ENCODE data around the gene FAM162A. TPM values are rescaled to one million over a fixed set of nuclear protein-coding genes. Genes with fewer than 3 reads are reported as not detected.

The FAM162A gene
- total and polyA plus RNA-seq, 9 of the 15 experiments (the other 6 are each of a cell fraction or from before 2014, with no cell fraction given) = 37.5 to 211 (median 101) TPM

DNA sequence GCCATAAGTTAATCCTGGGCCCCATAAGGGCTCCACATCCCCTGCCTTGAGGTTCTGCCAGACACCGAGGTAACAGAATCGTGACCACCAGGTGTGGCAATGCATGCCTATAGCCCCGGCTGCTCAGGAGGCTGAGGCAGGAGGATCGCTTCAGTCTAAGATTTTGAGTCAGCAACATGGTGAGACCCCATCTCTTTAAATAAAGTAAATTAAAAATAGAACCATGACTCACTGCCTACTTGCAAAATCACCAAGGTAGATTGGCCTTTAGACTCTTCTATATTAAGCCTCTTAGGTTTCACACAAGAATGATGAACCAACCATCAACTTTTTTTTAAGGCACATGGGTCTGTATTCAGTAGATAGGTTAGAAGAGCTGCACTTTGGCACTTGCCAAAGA is 22.2 kb downstream of the FAM162A start:
- intact Hi-C loops (cut with micrococcal nuclease) = no loop called here
- Histone ChIP-seq H3K27me3 (ENCODE audit: control insufficient read depth in 2 of 2, insufficient read depth in 2 of 2, low read length in 2 of 2) (no peaks in the 10 kb centered on the region), H2AFZ (ENCODE audit: low read depth, low read length) (no peak overlapping the region), H3K4me3 (no peak overlapping the region), H3K4me2 (ENCODE audit: insufficient read depth, low read length) (no peak overlapping the region), H4K20me1 (replicated peaks; ENCODE audit: control insufficient read depth, insufficient read depth, low read length) (no peaks in the 10 kb centered on the region; the same call in 1 of the 2 replicates), H3K79me2 (ENCODE audit: control insufficient read depth, insufficient read depth, low read length) (peaks cover 2% of the 10 kb centered on the region; the same call in 1 of the 3 replicates), H3K27ac (ENCODE audit: extremely low read depth, low read depth, low read length) (no peak overlapping the region), H3K9me3 (replicated peaks; ENCODE audit: control insufficient read depth, insufficient read depth, low read depth, low read length) (no peaks in the 10 kb centered on the region), H3K36me3 (ENCODE audit: control insufficient read depth, insufficient read depth, low read length) (peaks cover 82% of the 10 kb centered on the region), H3K9me1 (ENCODE audit: control insufficient read depth, insufficient read depth, low read length) (no peaks in the 10 kb centered on the region), H3K4me1 (replicated peaks in 1 of 2; ENCODE audit: control insufficient read depth in 2 of 2, insufficient read depth in 2 of 2, low read length in 2 of 2) (no peaks in the 10 kb centered on the region; a peak in 2 of 5 replicates), H3K9ac (ENCODE audit: insufficient read depth in 1 of 2, low read depth in 2 of 2, low read length in 2 of 2) (no peak overlapping the region)
- in situ Hi-C loops (cut with MboI) = no loop called here
- ChIA-PET CTCF (ENCODE audit: low intra/inter-chr PET ratio) (no interaction called here), POLR2A (interaction anchor here (1.0 kb wide), 1 partner anchor 10 kb away, joined by 3 read pairs; the partner anchor contains the start of gene WDR5B)
- BruUV-seq (replicated peaks) = no TSS peak
- WGBS (ENCODE audit: insufficient coverage, low coverage, missing lambda C conversion rate) = 100% methylated on average over 4 of the region's 4 CpGs
- ATAC-seq (no peak), DNase-seq (ENCODE audit: extremely low read depth in 1 of 4, low spot score in 3 of 4) (no peak), FAIRE-seq (no peak)
- TF ChIP-seq BCL6 (CRISPR knock-in tag; IDR thresholded peaks at IDR 0.05) (no peak), PURB (CRISPR knock-in tag; IDR thresholded peaks at IDR 0.05; ENCODE audit: low read depth) (no peak), ELF4 (CRISPR knock-in tag; IDR thresholded peaks at IDR 0.05) (no peak), EP300 (IDR thresholded peaks at IDR 0.05; ENCODE audit: low read length) (no peak), ZNF12 (CRISPR knock-in tag; IDR thresholded peaks at IDR 0.05) (no peak), TCF7 (IDR thresholded peaks at IDR 0.05; ENCODE audit: borderline replicate concordance) (no peak)
- TF ChIP-seq, protein P1, sequence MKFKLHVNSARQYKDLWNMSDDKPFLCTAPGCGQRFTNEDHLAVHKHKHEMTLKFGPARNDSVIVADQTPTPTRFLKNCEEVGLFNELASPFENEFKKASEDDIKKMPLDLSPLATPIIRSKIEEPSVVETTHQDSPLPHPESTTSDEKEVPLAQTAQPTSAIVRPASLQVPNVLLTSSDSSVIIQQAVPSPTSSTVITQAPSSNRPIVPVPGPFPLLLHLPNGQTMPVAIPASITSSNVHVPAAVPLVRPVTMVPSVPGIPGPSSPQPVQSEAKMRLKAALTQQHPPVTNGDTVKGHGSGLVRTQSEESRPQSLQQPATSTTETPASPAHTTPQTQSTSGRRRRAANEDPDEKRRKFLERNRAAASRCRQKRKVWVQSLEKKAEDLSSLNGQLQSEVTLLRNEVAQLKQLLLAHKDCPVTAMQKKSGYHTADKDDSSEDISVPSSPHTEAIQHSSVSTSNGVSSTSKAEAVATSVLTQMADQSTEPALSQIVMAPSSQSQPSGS (CRISPR knock-in tag; IDR thresholded peaks at IDR 0.05) = no peak
- TF ChIP-seq, protein P2, sequence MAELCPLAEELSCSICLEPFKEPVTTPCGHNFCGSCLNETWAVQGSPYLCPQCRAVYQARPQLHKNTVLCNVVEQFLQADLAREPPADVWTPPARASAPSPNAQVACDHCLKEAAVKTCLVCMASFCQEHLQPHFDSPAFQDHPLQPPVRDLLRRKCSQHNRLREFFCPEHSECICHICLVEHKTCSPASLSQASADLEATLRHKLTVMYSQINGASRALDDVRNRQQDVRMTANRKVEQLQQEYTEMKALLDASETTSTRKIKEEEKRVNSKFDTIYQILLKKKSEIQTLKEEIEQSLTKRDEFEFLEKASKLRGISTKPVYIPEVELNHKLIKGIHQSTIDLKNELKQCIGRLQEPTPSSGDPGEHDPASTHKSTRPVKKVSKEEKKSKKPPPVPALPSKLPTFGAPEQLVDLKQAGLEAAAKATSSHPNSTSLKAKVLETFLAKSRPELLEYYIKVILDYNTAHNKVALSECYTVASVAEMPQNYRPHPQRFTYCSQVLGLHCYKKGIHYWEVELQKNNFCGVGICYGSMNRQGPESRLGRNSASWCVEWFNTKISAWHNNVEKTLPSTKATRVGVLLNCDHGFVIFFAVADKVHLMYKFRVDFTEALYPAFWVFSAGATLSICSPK (IDR thresholded peaks at IDR 0.05; ENCODE audit: borderline replicate concordance) = no peak
- TF ChIP-seq, protein P3, sequence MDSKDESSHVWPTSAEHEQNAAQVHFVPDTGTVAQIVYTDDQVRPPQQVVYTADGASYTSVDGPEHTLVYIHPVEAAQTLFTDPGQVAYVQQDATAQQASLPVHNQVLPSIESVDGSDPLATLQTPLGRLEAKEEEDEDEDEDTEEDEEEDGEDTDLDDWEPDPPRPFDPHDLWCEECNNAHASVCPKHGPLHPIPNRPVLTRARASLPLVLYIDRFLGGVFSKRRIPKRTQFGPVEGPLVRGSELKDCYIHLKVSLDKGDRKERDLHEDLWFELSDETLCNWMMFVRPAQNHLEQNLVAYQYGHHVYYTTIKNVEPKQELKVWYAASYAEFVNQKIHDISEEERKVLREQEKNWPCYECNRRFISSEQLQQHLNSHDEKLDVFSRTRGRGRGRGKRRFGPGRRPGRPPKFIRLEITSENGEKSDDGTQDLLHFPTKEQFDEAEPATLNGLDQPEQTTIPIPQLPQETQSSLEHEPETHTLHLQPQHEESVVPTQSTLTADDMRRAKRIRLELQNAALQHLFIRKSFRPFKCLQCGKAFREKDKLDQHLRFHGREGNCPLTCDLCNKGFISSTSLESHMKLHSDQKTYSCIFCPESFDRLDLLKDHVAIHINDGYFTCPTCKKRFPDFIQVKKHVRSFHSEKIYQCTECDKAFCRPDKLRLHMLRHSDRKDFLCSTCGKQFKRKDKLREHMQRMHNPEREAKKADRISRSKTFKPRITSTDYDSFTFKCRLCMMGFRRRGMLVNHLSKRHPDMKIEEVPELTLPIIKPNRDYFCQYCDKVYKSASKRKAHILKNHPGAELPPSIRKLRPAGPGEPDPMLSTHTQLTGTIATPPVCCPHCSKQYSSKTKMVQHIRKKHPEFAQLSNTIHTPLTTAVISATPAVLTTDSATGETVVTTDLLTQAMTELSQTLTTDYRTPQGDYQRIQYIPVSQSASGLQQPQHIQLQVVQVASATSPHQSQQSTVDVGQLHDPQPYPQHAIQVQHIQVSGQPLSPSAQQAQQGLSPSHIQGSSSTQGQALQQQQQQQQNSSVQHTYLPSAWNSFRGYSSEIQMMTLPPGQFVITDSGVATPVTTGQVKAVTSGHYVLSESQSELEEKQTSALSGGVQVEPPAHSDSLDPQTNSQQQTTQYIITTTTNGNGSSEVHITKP (IDR thresholded peaks at IDR 0.05; ENCODE audit: partially characterized antibody) = no peak
- TF ChIP-seq, protein P4, sequence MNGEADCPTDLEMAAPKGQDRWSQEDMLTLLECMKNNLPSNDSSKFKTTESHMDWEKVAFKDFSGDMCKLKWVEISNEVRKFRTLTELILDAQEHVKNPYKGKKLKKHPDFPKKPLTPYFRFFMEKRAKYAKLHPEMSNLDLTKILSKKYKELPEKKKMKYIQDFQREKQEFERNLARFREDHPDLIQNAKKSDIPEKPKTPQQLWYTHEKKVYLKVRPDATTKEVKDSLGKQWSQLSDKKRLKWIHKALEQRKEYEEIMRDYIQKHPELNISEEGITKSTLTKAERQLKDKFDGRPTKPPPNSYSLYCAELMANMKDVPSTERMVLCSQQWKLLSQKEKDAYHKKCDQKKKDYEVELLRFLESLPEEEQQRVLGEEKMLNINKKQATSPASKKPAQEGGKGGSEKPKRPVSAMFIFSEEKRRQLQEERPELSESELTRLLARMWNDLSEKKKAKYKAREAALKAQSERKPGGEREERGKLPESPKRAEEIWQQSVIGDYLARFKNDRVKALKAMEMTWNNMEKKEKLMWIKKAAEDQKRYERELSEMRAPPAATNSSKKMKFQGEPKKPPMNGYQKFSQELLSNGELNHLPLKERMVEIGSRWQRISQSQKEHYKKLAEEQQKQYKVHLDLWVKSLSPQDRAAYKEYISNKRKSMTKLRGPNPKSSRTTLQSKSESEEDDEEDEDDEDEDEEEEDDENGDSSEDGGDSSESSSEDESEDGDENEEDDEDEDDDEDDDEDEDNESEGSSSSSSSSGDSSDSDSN (IDR thresholded peaks at IDR 0.05; ENCODE audit: borderline replicate concordance in 1 of 2, low read depth in 2 of 2, low read length in 2 of 2) = no peak
- TF ChIP-seq, protein P5, sequence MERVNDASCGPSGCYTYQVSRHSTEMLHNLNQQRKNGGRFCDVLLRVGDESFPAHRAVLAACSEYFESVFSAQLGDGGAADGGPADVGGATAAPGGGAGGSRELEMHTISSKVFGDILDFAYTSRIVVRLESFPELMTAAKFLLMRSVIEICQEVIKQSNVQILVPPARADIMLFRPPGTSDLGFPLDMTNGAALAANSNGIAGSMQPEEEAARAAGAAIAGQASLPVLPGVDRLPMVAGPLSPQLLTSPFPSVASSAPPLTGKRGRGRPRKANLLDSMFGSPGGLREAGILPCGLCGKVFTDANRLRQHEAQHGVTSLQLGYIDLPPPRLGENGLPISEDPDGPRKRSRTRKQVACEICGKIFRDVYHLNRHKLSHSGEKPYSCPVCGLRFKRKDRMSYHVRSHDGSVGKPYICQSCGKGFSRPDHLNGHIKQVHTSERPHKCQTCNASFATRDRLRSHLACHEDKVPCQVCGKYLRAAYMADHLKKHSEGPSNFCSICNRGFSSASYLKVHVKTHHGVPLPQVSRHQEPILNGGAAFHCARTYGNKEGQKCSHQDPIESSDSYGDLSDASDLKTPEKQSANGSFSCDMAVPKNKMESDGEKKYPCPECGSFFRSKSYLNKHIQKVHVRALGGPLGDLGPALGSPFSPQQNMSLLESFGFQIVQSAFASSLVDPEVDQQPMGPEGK (CRISPR knock-in tag; IDR thresholded peaks at IDR 0.05; ENCODE audit: borderline replicate concordance) = no peak

Data from K562 (cell line).